ENCODE measurements around the gene PIGR. TPM values are rescaled to one million over a fixed set of nuclear protein-coding genes. Genes with fewer than 3 reads are reported as not detected.

PIGR gene
- total and polyA plus RNA-seq, 2 of the 8 experiments (the other 6 are each of a cell fraction or from before 2014, with no cell fraction given), result not detected

- Histone ChIP-seq H3K9ac (replicated peaks in 1 of 4; ENCODE audit: extremely low read depth in 1 of 4, low read depth in 3 of 4, low read length in 3 of 4) (no peak overlapping the region), H3K14ac (ENCODE audit: insufficient read length) (no peak overlapping the region), H3K56ac (replicated peaks; ENCODE audit: insufficient read length, low read depth, low read length) (no peak overlapping the region), H3K4me1 (replicated peaks in 1 of 4; ENCODE audit: control insufficient read depth in 3 of 4, insufficient read depth in 4 of 4, low read length in 3 of 4) (peaks cover 0 to 7% (median under 1%) of the 10 kb centered on the region in 4 experiments; a peak in 2 of 7 replicates), H3K4me3 (ENCODE audit: extremely low read depth in 1 of 4, insufficient read depth in 2 of 4, low read depth in 3 of 4, low read length in 4 of 4) (no peak overlapping the region), H2BK15ac (ENCODE audit: low read length) (no peak overlapping the region), H3K9me3 (ENCODE audit: insufficient read depth in 2 of 2, low read depth in 1 of 2, low read length in 1 of 2) (no peaks in the 10 kb centered on the region), H2AK5ac (ENCODE audit: low read depth, low read length) (no peak overlapping the region), H4K91ac (replicated peaks; ENCODE audit: insufficient read length, low read length) (no peak overlapping the region), H3K27me3 (replicated peaks in 1 of 4; ENCODE audit: control insufficient read depth in 3 of 4, extremely low read depth in 1 of 4, insufficient read depth in 3 of 4, low read length in 3 of 4) (peaks cover 8 to 30% (median 27%) of the 10 kb centered on the region in 4 experiments), H3K36me3 (ENCODE audit: control insufficient read depth in 2 of 4, insufficient read depth in 4 of 4, low read length in 3 of 4) (no peaks in the 10 kb centered on the region), H3K18ac (ENCODE audit: extremely low read depth, low read length) (no peak overlapping the region), H3K79me1 (ENCODE audit: low read depth, low read length) (no peaks in the 10 kb centered on the region), H4K20me1 (replicated peaks in 1 of 2; ENCODE audit: control insufficient read depth in 1 of 2, insufficient read depth in 2 of 2, low read length in 2 of 2) (no peaks in the 10 kb centered on the region), H3K23me2 (ENCODE audit: low read depth, low read length) (peaks cover 8% of the 10 kb centered on the region; the same call in 1 of the 2 replicates), H4K8ac (ENCODE audit: extremely low read depth, insufficient read depth, low read length) (no peak overlapping the region), H2BK5ac (ENCODE audit: low read depth, low read length) (no peak overlapping the region), H3K27ac (ENCODE audit: low read depth, low read length) (no peak overlapping the region), H3K4me2 (ENCODE audit: insufficient read depth in 1 of 2, low read depth in 2 of 2, low read length in 2 of 2) (no peak overlapping the region), H2BK20ac (ENCODE audit: low read length) (no peak overlapping the region), H3K79me2 (ENCODE audit: control insufficient read depth in 1 of 2, insufficient read depth in 2 of 2, low read length in 2 of 2) (no peaks in the 10 kb centered on the region), H2BK12ac (ENCODE audit: low read depth, low read length) (no peak overlapping the region), H4K5ac (ENCODE audit: insufficient read length, low read depth, low read length) (no peak overlapping the region), H3K4ac (replicated peaks; ENCODE audit: insufficient read length, low read depth, low read length) (no peak overlapping the region), H3K23ac (ENCODE audit: insufficient read length) (no peak overlapping the region), H2AFZ (ENCODE audit: low read length) (no peak overlapping the region), H2BK120ac (replicated peaks; ENCODE audit: low read depth, low read length) (no peak overlapping the region)
- peak in 1 of 2 experiments; percentile 67 for DNase-seq (ENCODE audit: low read depth in 1 of 2, low spot score in 2 of 2)
- TF ChIP-seq GTF2F1 (IDR thresholded peaks at IDR 0.05; ENCODE audit: borderline replicate concordance, low read depth, low read length) (no peak), CTCF (IDR thresholded peaks at IDR 0.05; ENCODE audit: control extremely low read depth in 1 of 3, insufficient read depth in 1 of 3, low read depth in 1 of 3, low read length in 3 of 3) (peak; percentile 69 to 90 (median 87)), RAD21 (IDR thresholded peaks at IDR 0.05 in 1 of 2, conservative IDR thresholded peaks at IDR 0.05 in 1 of 2; ENCODE audit: low read depth in 2 of 2, low read length in 2 of 2) (peak; percentile 80 to 87)
- POLR2A ChIA-PET (ENCODE audit: partially characterized antibody), result interaction anchor here (1.2 kb wide), 1 partner anchor 12 kb away, joined by 3 read pairs; no protein-coding TSS in a partner anchor
- 43% methylated on average over 7 of the region's 7 CpGs; no CpG with 5 or more reads in 1 of the 2 experiments for WGBS, 2 experiments (ENCODE audit: extremely low coverage in 1 of 2, insufficient coverage in 1 of 2, insufficient read length in 1 of 2, insufficient replicate concordance in 2 of 2, low coverage in 1 of 2, low lambda C conversion rate in 2 of 2, missing lambda C conversion rate in 1 of 2)
- CTCF ChIA-PET (ENCODE audit: partially characterized antibody), result interaction anchor here (0.6 to 12.9 kb wide), 70 partner anchors 9 to 424 kb away, joined by 3 to 180 read pairs (median 6); partner anchors contain the start of genes FCMR, IL20, IL24 and PIGR
- FAIRE-seq, result no peak
Observed at GRCh38 chr1:206912445-206913095, 33.7 kb downstream of the PIGR start.
